ENCODE measurements around the gene PDXP. TPM values are rescaled to one million over a fixed set of nuclear protein-coding genes. Genes with fewer than 3 reads are reported as not detected.

Gene PDXP
- total RNA-seq, 1 experiment from 2014 or later, result 17.6 TPM

DNA sequence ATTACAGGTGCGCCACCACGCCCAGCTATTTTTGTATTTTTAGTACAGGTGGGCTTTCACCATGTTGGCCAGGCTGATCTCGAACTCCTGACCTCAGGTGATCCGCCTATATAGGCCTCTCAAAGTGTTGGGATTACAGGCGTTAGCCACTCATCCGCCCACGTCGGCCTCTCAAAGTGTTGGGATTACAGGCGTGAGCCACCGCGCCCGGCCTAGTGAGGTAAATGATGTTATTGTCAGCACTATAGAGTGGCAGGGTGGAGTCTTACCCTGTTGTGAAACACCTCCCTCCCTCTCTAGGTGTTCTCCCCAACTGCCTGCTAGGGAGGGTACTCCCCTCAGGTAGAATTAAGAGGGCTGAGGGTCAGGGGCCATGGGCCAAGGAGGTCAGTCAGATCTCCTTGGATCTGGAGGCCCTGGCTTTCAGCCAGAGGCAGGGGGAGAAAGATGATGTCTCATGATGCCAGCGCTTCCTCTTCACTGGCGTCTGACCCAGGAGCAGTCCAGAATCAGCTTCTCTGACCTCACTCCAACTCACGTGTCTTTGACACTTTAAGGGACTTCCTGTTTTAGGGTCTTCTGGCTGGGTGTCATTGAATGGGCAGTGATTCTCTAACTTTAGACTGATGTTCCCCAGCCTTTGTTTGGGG lies 47.9 kb upstream of the PDXP start:
- ATAC-seq, result no peak
- Histone ChIP-seq H3K27ac (ENCODE audit: low read length) (no peak overlapping the region), H3K27me3 (ENCODE audit: control insufficient read depth, insufficient read depth, low read length) (no peaks in the 10 kb centered on the region), H3K4me3 (ENCODE audit: low read depth in 2 of 2, low read length in 2 of 2) (no peak overlapping the region), H3K9me3 (ENCODE audit: control insufficient read depth, insufficient read depth, low read depth, low read length) (no peaks in the 10 kb centered on the region), H3K4me1 (ENCODE audit: control insufficient read depth, insufficient read depth, low read length) (peaks cover 3% of the 10 kb centered on the region), H3K36me3 (ENCODE audit: control insufficient read depth, insufficient read depth, low read length) (peaks cover 7% of the 10 kb centered on the region; the same call in 1 of the 2 replicates)
- intact Hi-C loops (cut with micrococcal nuclease; ENCODE audit: unreplicated experiment), result no loop called here
- no peak for TF ChIP-seq TCF7L2 (IDR thresholded peaks at IDR 0.05; ENCODE audit: low read depth, low read length)
- TF ChIP-seq, protein P1, sequence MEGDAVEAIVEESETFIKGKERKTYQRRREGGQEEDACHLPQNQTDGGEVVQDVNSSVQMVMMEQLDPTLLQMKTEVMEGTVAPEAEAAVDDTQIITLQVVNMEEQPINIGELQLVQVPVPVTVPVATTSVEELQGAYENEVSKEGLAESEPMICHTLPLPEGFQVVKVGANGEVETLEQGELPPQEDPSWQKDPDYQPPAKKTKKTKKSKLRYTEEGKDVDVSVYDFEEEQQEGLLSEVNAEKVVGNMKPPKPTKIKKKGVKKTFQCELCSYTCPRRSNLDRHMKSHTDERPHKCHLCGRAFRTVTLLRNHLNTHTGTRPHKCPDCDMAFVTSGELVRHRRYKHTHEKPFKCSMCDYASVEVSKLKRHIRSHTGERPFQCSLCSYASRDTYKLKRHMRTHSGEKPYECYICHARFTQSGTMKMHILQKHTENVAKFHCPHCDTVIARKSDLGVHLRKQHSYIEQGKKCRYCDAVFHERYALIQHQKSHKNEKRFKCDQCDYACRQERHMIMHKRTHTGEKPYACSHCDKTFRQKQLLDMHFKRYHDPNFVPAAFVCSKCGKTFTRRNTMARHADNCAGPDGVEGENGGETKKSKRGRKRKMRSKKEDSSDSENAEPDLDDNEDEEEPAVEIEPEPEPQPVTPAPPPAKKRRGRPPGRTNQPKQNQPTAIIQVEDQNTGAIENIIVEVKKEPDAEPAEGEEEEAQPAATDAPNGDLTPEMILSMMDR (IDR thresholded peaks at IDR 0.05), result no peak
- ChIA-PET CTCF (no interaction called here), POLR2A (no interaction called here)
- no peak for DNase-seq (ENCODE audit: low read depth, low spot score)
- BruUV-seq (replicated peaks), result no TSS peak
- in situ Hi-C loops (cut with HindIII; ENCODE audit: low pct_unique_long_range_greater_than_20kb, low sequenced_read_pairs), result no loop called here

DNA sequence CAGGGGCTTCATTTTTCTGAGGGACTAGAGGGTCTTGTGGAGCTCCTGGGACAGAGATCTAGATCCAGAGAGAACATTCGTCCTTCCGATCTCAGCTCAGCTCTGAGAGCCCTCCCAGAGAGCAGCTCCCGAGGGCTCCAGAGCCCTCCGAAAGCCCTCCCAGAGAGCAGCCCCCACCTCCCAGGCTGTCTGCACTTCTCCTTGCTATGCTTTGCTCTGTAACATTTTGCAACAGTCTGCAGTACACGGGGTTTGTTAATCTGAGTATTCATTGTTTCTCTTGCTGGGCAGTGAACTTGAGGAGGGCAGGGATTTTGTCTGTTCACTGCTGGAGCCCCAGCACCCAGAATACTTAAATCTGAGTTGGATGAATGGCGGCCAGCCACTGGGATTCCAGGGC lies 47.3 kb upstream of the PDXP start:
- no peak for ATAC-seq
- peaks cover 7% of the 10 kb centered on the region; the same call in 1 of the 2 replicates for H3K36me3 ChIP-seq (ENCODE audit: control insufficient read depth, insufficient read depth, low read length)
- H3K4me3 ChIP-seq (ENCODE audit: low read depth in 2 of 2, low read length in 2 of 2), result no peak overlapping the region
- TF ChIP-seq TCF7L2 (IDR thresholded peaks at IDR 0.05; ENCODE audit: low read depth, low read length), result no peak
- TF ChIP-seq POLR2AphosphoS5 (IDR thresholded peaks at IDR 0.05; ENCODE audit: low read depth, low read length), result no peak
- TF ChIP-seq SIN3A (IDR thresholded peaks at IDR 0.05; ENCODE audit: borderline replicate concordance, insufficient read depth, low read depth, low read length), result no peak
- TF ChIP-seq, protein P2, sequence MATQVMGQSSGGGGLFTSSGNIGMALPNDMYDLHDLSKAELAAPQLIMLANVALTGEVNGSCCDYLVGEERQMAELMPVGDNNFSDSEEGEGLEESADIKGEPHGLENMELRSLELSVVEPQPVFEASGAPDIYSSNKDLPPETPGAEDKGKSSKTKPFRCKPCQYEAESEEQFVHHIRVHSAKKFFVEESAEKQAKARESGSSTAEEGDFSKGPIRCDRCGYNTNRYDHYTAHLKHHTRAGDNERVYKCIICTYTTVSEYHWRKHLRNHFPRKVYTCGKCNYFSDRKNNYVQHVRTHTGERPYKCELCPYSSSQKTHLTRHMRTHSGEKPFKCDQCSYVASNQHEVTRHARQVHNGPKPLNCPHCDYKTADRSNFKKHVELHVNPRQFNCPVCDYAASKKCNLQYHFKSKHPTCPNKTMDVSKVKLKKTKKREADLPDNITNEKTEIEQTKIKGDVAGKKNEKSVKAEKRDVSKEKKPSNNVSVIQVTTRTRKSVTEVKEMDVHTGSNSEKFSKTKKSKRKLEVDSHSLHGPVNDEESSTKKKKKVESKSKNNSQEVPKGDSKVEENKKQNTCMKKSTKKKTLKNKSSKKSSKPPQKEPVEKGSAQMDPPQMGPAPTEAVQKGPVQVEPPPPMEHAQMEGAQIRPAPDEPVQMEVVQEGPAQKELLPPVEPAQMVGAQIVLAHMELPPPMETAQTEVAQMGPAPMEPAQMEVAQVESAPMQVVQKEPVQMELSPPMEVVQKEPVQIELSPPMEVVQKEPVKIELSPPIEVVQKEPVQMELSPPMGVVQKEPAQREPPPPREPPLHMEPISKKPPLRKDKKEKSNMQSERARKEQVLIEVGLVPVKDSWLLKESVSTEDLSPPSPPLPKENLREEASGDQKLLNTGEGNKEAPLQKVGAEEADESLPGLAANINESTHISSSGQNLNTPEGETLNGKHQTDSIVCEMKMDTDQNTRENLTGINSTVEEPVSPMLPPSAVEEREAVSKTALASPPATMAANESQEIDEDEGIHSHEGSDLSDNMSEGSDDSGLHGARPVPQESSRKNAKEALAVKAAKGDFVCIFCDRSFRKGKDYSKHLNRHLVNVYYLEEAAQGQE (IDR thresholded peaks at IDR 0.05; ENCODE audit: insufficient read depth in 1 of 2, low read depth in 2 of 2, low read length in 1 of 2), result no peak
- TF ChIP-seq, protein P1 (IDR thresholded peaks at IDR 0.05), result no peak
- BruUV-seq (replicated peaks), result no TSS peak
- H3K27ac ChIP-seq (ENCODE audit: low read length), result no peak overlapping the region
- ChIA-PET POLR2A (no interaction called here), CTCF (no interaction called here)
- H3K27me3 ChIP-seq (ENCODE audit: control insufficient read depth, insufficient read depth, low read length), result no peaks in the 10 kb centered on the region
- in situ Hi-C loops (cut with HindIII; ENCODE audit: low pct_unique_long_range_greater_than_20kb, low sequenced_read_pairs) (no loop called here), intact Hi-C loops (cut with micrococcal nuclease; ENCODE audit: unreplicated experiment) (no loop called here)
- no peaks in the 10 kb centered on the region for H3K9me3 ChIP-seq (ENCODE audit: control insufficient read depth, insufficient read depth, low read depth, low read length)
- DNase-seq (ENCODE audit: low read depth, low spot score), result no peak
- peaks cover 3% of the 10 kb centered on the region for H3K4me1 ChIP-seq (ENCODE audit: control insufficient read depth, insufficient read depth, low read length)

Data from Panc1 (cell line).